Uterus (tissue), 4 donors: Measurements from ENCODE around the gene KSR2. TPM values are rescaled to one million over a fixed set of nuclear protein-coding genes. Genes with fewer than 3 reads are reported as not detected.

Experiments used
- DNase-seq, 2 donors: peaks; one replicate each; pipeline ENCODE4 v3.0.0-alpha.2; 2019 to 2020
- H3K27ac ChIP-seq, 2 donors: fragments of 200-600 bp; sonication (generic); 1 replicate in 1 of 2; 2 replicates in 1 of 2; pipeline ENCODE4 v1.5.1; 2016 to 2018
- H3K27me3 ChIP-seq, 2 donors: fragments of 200-600 bp; sonication (generic); one replicate each; pipeline ENCODE4 v1.5.1; 2018 to 2019; ENCODE audit warnings: control low read depth in 1 of 2
- H3K36me3 ChIP-seq, 2 donors: fragments of 200-600 bp; sonication (generic); one replicate each; pipeline ENCODE4 v1.5.1; 2019; ENCODE audit warnings: control low read depth in 1 of 2
- H3K4me1 ChIP-seq, 2 donors: fragments of 200-600 bp; sonication (generic); one replicate each; pipeline ENCODE4 v1.5.1; 2018 to 2019; ENCODE audit warnings: control low read depth in 1 of 2
- H3K4me3 ChIP-seq, 2 donors: fragments of 200-600 bp; sonication (generic); 1 replicate in 1 of 2; 2 replicates in 1 of 2; pipeline ENCODE4 v1.5.1; 2018 to 2019; ENCODE audit warnings: mild to moderate bottlenecking in 1 of 2
- H3K9me3 ChIP-seq, 2 donors: fragments of 200-600 bp; sonication (generic); one replicate each; pipeline ENCODE4 v1.5.1; 2019; ENCODE audit warnings: control low read depth in 1 of 2
- CTCF ChIP-seq, 4 experiments: fragments of 200-600 bp in 2 of 4; fragments of 450-650 bp in 2 of 4; sonication (generic) in 2 of 4; IDR thresholded peaks; one replicate each; pipeline ENCODE4 v1.5.1; 2016 to 2019; ENCODE audit warnings: antibody characterized with exemption in 4 of 4, mild to moderate bottlenecking in 2 of 4, moderate library complexity in 1 of 4
- POLR2A ChIP-seq, 2 donors: fragments of 450-650 bp; IDR thresholded peaks; one replicate each; pipeline ENCODE4 v1.6.1; 2016; ENCODE audit warnings: antibody characterized with exemption in 2 of 2, mild to moderate bottlenecking in 1 of 2, moderate library complexity in 1 of 2
- intact Hi-C: fragments of 100-400 bp; cut with DNase I; formaldehyde crosslinking; loops from one replicate; pipeline ENCODE4 v1.15.1; 2023; ENCODE audit warnings: low total_unique reads
- total RNA-seq, 4 donors: library from RNA; depleted of rRNA in 3 of 4; stranded (reverse); fragments of >200 nt in 3 of 4; gene quantifications; one replicate each; pipeline versions ENCODE4 v1.1.0 to v1.2.4, GENCODE V29; 2014 to 2023
- donor health status: DM: yes; HTN: yes; CAD: no.

KSR2 gene
- total RNA-seq, 4 donors from 2014 or later: 0.03 to 0.28 TPM; not detected in 2

GRCh38 chr12:117524806-117525205, 444.0 kb downstream of the KSR2 start:
- no peak for TF ChIP-seq POLR2A (IDR thresholded peaks at IDR 0.05)
- TF ChIP-seq CTCF (IDR thresholded peaks at IDR 0.05): no peak
- no peaks in the 10 kb centered on the region for H3K4me1 ChIP-seq
- DNase-seq: no peak
- H3K36me3 ChIP-seq: no peaks in the 10 kb centered on the region
- no peak overlapping the region for H3K27ac ChIP-seq
- H3K27me3 ChIP-seq: no peaks in the 10 kb centered on the region
- intact Hi-C loops: no loop called here
- no peak overlapping the region for H3K4me3 ChIP-seq
- H3K9me3 ChIP-seq: no peaks in the 10 kb centered on the region

- H3K27me3 ChIP-seq: no peaks in the 10 kb centered on the region
- no peaks in the 10 kb centered on the region for H3K36me3 ChIP-seq
- no peaks in the 10 kb centered on the region for H3K9me3 ChIP-seq
- H3K4me3 ChIP-seq: no peak overlapping the region
- H3K4me1 ChIP-seq: no peaks in the 10 kb centered on the region
- TF ChIP-seq CTCF (IDR thresholded peaks at IDR 0.05) (no peak), POLR2A (IDR thresholded peaks at IDR 0.05) (no peak)
- DNase-seq: no peak
- H3K27ac ChIP-seq: no peak overlapping the region
- intact Hi-C loops: no loop called here
Observed at GRCh38 chr12:117523971-117524370, 444.8 kb downstream of the KSR2 start.

- no peak overlapping the region for H3K4me3 ChIP-seq
- intact Hi-C loops: no loop called here
Observed at GRCh38 chr12:117522559-117522958, 446.2 kb downstream of the KSR2 start.

GRCh38 chr12:117521867-117522266, 446.9 kb downstream of the KSR2 start:
- Histone ChIP-seq H3K4me1 (no peaks in the 10 kb centered on the region), H3K27me3 (no peaks in the 10 kb centered on the region), H3K36me3 (no peaks in the 10 kb centered on the region), H3K9me3 (no peaks in the 10 kb centered on the region), H3K27ac (no peak overlapping the region), H3K4me3 (no peak overlapping the region)
- no peak for TF ChIP-seq POLR2A (IDR thresholded peaks at IDR 0.05)
- no peak for TF ChIP-seq CTCF (IDR thresholded peaks at IDR 0.05)
- no peak for DNase-seq
- intact Hi-C loops: no loop called here

More at GRCh38 chr12:117522559-117522958, 446.2 kb downstream of the KSR2 start:
- Histone ChIP-seq H3K27me3 (no peaks in the 10 kb centered on the region), H3K36me3 (no peaks in the 10 kb centered on the region), H3K4me1 (no peaks in the 10 kb centered on the region), H3K27ac (no peak overlapping the region), H3K9me3 (no peaks in the 10 kb centered on the region)
- TF ChIP-seq CTCF (IDR thresholded peaks at IDR 0.05) (no peak), POLR2A (IDR thresholded peaks at IDR 0.05) (no peak)
- DNase-seq: no peak

GRCh38 chr12:117521346-117521745, 447.4 kb downstream of the KSR2 start:
- Histone ChIP-seq H3K9me3 (no peaks in the 10 kb centered on the region), H3K27me3 (no peaks in the 10 kb centered on the region), H3K36me3 (no peaks in the 10 kb centered on the region), H3K27ac (no peak overlapping the region), H3K4me1 (no peaks in the 10 kb centered on the region), H3K4me3 (no peak overlapping the region)
- intact Hi-C loops: no loop called here
- DNase-seq: no peak
- no peak for TF ChIP-seq CTCF (IDR thresholded peaks at IDR 0.05)
- TF ChIP-seq POLR2A (IDR thresholded peaks at IDR 0.05): no peak
